Measurements from ENCODE around the gene MAD1L1.
"Not testable (repeated sequence)": the region's sequence is repeated elsewhere in the genome, so short reads cannot be mapped to it uniquely, and the experiment has no call there.

Gene MAD1L1

DNA sequence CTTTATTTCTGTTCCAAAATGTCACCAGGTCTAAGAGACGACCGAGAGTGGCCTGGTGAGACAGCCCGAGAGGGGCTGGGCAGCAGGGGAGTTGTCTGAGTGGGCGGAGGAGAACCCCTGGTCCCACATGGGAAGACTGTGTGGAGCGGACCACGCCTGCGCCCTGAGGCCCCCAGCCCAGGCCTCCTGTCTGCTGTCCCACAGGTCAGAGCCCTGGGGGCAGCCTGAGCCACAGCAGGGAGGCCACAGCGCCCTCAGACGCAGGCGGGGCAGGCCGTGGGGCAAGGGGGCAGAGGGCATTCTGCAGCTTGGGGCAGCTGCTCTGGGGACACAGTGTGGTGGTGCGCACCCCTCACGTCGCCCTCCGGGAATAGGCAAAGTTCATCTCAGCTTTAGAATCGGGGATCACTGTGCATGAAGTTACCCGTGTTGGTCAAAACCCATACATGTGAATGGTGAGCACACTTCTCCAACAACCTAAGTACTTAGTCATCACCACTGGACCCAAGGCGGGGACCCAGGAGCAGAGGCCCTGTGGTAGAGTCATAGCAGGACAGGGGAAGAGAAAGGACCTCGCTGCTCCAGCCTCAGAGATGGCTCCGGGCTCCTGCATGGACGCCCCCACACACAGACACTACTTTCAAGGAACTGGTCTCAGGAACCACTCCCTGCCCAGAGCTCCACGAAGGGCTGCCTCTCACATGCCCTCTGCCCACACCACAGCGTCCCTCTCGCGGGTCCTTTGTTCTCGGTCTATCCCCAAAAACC is 348.0 kb downstream of the MAD1L1 start:
- DNase-seq, result no peak

DNA sequence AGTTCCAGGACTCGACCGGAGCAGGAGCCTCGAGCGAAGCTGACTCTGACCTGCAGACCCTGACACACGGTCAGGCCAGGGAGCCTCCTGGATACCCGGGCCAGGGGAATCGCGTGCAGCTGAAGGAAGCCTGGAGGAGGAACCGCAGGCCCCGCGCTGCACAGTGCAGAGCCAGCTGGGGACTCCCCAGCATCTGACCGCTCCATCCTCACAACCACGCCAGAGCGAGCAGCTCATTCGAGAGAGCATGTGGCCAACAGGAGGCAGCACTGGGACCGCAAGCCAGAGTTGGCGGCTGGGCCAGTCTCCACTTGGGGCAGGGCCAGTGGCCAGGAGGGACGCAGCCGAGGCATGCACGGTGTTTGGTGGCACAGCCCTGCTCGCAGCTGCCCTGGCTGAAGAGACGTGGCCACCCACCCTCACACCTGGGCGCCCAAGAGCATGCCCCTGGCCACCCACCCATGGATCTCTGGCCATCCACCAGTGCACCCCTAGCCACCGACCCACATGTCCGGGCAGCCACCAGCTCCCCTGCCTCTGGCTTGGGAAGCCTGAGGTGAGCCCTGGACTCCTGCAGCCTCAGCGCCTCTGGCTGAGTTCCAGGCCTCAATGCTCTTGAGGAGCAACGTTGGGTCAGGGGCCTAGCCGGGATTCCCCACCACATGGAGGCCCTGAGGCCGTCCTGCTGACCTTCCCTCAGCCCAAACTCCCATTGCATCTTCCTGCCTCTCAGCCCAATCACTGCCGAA is 348.7 kb downstream of the MAD1L1 start:
- no peak for DNase-seq

- no peak for DNase-seq
Observed at GRCh38 chr7:1883031-1883761, 349.5 kb downstream of the MAD1L1 start.

GRCh38 chr7:1882451-1882850 is 350.3 kb downstream of the MAD1L1 start:
- no peak for DNase-seq

GRCh38 chr7:1881946-1882345 is 350.8 kb downstream of the MAD1L1 start:
- DNase-seq, result no peak

GRCh38 chr7:1876641-1877040 is 356.1 kb downstream of the MAD1L1 start:
- DNase-seq, result not testable (repeated sequence)

DNA sequence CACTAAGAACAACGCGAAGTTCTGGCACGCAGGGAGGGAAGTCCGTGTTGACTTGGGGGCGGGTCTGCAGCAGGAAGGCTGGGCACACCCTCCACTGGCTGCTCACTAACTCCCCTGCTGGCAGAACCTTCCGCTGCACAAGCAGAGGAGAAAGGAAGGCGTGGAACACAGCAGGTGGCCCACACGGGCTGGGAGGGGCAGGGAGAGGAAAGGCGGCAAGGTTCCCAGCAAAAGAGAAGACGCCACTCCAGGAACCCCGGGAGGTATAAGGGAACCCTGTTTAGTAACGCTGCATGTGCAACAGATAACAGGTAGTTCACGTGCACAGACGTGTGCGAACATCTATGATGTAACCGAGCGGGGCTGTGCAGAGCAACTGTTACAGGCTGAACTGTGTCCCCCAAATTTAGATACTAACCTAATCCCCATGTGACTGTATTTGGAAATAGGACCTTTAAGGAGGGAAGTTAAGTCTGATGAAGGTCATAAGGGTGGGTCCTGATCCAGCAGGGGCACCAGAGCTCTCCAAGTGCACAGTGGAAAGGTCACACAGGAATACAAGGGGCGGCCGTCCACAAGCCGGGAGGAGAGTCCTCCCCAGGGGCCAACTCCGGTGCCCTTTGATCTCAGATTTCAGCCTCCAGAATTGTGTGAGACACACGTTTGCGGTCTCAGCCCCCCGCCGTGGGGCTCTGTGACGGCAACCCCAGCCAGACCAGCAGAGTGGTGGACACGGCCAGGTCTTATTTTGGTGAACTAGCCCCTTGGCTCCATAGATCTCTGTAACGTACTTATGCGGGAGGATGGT is 357.1 kb downstream of the MAD1L1 start:
- not testable (repeated sequence) for DNase-seq

GRCh38 chr7:1874590-1875391 is 358.0 kb downstream of the MAD1L1 start:
- not testable (repeated sequence) for DNase-seq

GRCh38 chr7:1873857-1874589 is 358.7 kb downstream of the MAD1L1 start:
- no peak for DNase-seq

DNA sequence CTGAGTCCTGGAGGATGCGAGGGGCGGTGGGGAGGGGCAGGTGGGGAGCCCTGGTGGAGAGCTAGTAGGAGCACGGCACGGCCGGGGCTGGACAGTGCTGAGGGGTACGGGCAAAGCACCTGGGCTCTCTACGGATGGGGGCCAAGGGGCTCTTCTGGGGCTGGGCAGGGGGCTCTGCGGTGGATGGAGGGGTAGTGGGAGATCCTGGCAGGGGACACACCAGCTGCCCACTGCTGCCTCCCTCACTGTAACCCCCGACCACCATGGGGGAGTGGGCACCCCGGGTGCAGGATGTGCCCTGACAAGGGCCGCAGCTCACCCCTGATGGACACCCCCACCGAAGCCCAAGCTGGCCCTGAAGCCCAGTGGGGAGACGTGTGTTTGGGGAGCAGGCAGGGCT is 359.3 kb downstream of the MAD1L1 start:
- DNase-seq, result no peak

GRCh38 chr7:1873070-1873405 is 359.7 kb downstream of the MAD1L1 start:
- DNase-seq, result no peak

DNA sequence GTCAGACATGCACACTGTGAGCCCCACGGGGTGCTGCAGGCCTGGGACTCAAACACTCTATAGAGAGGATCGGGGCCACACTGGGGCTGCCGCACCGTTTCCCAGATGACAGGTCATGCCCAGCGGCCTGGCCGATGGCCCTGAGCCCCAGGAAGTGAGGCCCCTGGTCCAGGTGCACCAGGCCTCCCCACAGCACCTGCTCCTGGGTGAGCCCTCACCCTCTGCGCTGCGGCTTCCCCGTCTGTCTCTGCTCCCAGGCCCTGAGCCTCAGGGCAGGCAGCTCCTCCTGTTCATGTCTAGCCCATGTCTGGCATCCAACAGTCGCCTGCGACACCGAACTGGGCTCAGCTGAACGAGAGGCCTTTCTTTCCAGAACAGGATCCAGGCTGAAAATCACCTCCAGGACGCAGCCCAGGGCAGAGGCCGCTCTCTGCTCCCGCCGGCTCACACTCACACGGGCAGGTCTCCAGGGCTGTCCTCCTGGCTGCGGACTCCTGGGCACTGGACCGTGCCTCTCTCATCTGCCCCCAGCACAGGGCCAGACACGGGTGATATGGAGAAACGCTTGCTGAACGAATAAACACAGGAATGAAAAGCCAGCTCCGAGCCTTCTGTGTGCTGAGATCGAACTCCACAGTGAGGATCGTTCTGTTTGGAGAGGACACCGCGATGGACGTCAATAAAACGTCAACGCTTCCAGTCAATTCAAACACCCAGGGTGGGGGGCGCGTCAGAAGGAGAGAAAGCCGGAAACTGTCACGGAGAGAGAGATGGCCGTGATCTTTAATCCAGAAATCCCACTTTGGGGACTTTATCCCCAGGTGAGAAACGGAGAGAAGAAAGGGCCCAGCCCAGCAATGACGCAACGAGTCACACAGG is 360.3 kb downstream of the MAD1L1 start:
- no peak for DNase-seq

- no peak for DNase-seq
Observed at GRCh38 chr7:1869452-1870130, 363.2 kb downstream of the MAD1L1 start.

- DNase-seq, result no peak
Observed at GRCh38 chr7:1868516-1869165, 364.1 kb downstream of the MAD1L1 start.

GRCh38 chr7:1867370-1868260 is 365.1 kb downstream of the MAD1L1 start:
- no peak for DNase-seq

DNA sequence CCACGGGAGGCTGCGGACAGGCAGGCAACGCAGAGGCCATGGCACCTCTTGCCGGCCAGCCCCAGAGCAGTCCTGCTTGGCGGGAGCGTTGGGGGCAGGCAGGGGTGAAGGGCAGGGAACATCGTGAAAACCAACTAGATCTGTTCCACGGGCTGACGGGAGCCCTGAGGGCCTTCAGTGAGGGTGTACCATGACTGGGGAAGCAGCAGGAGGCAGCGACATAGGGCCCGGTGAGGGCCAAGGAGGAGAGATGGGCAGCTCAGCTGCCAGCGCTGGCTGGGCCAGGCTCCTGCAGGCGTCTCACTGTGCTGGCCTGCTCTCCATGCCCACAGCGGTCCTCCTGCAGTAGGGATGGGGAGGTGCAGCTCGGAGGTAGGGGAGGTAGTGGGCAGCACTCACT is 366.1 kb downstream of the MAD1L1 start:
- no peak for DNase-seq

DNA sequence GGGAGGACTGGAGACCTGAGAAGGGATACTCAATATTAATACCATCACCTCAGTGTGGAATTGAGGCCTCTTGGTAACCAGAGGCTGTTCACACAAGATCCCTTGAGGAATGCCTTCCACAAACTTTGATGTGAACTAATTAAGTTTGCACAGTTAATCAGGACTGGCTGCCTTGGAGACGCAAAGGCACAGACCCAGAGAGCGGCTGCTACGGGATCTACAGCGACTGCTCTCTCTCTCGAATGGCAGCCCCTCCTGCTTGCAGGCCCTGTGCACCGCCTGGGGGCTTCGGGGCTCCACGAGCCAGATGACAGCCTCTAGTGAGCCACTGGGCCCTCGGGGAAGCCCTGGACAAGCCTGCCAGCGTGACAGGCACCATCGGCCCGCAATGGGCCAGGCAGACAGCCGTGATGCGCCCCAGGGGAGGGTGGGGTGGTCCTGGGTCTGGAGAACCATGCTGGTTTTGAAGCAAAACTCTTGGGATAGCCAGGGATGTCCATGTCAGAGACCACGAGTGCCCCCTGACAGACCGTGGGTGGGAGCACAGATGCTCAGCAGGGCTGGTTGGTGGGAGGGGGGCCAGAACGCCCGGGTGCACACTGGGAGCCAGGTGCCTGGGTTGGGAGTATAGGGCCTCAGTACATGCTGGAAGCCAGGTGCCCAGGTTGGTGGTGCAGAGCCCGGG is 367.0 kb downstream of the MAD1L1 start:
- DNase-seq, result no peak

Data from NCI-H774 (cell line).